T-helper 9 cell (primary cell): ENCODE measurements around the gene VPS35L.

ENCODE experiments used
- DNase-seq: peaks from one replicate; pipeline ENCODE4 v3.0.0-alpha.2; 2020

Gene VPS35L

GRCh38 chr16:19598805-19599510 is 43.5 kb downstream of the VPS35L start:
- no peak for DNase-seq

- DNase-seq: no peak
These were observed 44.6 kb downstream of the VPS35L start for GRCh38 chr16:19599968-19600716.

GRCh38 chr16:19601083-19601976 is 45.8 kb downstream of the VPS35L start:
- peak; percentile 19 for DNase-seq

DNA sequence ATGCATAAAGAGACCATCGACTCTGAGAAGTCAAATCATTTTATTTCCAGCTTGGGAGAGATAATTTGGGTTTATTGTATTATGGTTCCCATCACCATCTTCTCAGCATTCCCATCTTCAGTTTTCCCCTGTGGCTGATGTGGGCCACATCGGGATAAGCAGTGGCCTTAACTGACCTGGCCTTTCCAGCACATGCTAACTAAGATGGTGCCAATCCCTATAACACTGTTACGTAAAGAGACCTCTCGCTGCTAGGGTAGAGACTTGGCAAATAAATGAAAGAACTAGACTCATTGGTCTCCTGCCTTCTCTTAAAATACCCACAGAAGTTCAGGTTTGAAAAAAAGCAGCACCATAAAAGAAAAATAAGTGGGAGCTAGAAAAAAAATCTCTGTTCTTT is 49.4 kb downstream of the VPS35L start:
- DNase-seq: no peak

DNA sequence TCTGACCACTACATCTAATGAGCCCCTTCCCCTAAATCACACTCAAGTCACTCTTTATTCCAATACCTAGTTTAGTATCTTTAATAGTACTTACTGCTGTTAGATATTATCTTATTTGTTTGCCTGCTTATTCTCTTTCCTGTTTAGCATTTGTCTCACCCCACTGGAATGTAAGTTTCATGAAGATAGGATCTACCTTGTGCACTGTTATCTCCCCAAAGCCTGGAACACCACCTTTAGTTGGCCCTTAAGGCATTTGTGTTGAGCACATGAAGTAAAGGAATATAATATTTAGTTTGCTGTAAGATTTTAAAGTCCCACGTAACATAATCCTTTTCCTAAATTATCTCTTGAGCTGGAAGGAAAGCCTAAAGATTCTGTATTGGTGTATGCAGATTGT is 50.2 kb downstream of the VPS35L start:
- no peak for DNase-seq

DNA sequence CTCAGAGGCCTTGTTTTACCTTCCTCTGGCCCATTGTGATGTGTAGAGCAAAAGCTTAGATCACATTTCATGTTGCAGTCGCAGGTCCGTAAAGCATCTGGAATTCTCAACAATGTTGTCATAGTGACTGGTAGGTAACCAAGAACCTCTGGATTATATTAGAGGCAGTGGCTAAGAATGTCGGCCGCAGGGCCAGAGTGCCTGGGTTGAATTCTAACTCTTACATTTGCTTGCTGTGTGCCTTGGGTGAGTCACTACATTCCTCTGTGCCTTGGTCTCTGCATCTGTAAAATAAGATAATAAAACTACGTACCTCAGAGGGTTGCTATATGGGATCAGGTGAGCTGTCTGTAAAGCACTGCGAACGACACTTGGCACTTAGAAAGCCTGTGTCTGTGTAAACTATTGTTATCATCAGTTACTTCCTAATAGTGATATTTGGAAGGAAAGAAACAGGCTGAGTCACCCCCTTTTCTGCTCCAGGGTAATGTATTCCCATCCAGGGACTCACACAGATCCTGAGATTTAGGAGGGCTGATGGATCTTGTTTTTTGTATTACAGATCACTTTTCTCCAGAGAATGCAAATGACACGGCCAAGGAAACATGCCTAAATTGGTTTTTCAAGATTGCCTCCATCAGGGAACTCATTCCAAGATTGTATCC is 52.2 kb downstream of the VPS35L start:
- DNase-seq: no peak

DNA sequence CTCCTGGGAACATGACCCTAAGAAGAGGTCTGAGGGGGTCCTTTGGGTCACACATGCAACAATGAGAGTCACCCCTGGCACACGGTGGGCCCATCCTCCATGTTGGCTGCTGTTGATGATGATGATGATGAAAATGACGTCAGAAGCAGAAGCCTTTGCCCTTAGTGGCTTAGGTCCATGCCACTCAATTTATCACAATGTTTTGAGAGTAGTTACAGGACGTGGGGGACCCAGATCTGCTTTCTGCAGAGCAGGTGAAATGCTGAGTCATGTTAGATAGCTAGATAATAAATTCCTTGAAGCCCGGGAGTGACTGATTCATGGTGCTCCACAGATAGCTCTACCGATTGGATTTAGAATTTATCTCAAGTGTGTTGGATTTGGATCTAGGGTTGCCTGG is 53.9 kb downstream of the VPS35L start:
- DNase-seq: no peak

GRCh38 chr16:19610200-19610599 is 54.7 kb downstream of the VPS35L start:
- DNase-seq: no peak

GRCh38 chr16:19613834-19614233 is 58.3 kb downstream of the VPS35L start:
- DNase-seq: no peak

DNA sequence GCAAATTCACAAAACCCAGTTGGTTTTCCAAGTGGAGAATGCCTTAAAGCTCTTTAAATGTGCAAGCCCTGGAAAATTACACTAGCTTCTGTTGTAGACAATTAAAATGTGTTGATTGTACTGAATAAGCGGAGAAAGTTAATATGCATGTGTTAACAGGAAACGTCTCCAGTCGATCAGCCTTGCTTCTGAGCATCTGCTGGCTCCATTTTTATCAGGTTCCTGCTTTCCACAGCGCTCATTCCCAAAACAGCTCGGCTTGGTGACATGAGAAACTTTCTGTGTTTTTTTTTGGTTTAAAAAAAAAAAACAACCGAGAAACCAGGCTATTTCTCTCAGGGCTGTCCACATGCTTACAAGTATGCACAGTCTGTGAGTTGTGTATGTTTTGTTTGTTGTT is 60.7 kb downstream of the VPS35L start:
- no peak for DNase-seq

GRCh38 chr16:19618876-19619275 is 63.4 kb downstream of the VPS35L start:
- no peak for DNase-seq

DNA sequence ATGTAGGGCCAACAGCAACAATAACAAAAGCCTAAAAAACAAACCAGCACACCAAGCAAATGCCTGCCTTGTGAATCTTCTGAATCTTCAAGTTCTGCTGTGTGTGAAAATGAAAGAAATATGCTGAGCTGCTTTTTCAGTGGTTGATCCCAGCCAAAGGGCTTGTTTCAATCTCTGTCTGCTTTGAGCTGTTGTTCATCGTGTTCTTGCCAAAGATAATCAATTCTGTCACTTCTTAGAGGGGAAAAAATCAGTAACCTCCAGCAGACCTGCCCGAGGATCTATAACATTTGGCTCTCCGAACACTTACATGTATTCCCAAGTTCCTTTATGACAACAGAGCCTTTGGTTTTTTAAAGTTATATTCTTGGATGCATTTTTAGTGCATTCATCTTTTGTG is 65.9 kb downstream of the VPS35L start:
- DNase-seq: no peak

DNA sequence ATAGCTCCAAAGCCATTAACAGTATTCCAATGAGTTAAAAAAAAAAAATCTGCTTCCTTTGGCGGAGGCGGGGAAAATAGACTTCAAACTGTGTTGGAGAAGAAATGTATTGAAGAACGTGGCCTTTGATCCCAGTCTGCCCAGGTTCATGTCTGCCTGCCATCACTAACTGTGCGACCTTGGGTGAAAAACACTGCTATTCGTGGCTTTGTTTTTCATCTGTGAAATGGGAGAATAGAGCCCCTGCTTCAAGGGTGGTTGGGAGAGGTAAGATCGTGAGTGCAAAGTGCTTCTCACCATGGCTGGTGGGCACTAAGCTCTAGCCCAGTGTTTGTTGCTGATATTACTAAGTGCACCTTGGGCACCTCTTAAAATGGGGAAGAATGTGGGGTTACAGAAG is 69.5 kb downstream of the VPS35L start:
- no peak for DNase-seq

DNA sequence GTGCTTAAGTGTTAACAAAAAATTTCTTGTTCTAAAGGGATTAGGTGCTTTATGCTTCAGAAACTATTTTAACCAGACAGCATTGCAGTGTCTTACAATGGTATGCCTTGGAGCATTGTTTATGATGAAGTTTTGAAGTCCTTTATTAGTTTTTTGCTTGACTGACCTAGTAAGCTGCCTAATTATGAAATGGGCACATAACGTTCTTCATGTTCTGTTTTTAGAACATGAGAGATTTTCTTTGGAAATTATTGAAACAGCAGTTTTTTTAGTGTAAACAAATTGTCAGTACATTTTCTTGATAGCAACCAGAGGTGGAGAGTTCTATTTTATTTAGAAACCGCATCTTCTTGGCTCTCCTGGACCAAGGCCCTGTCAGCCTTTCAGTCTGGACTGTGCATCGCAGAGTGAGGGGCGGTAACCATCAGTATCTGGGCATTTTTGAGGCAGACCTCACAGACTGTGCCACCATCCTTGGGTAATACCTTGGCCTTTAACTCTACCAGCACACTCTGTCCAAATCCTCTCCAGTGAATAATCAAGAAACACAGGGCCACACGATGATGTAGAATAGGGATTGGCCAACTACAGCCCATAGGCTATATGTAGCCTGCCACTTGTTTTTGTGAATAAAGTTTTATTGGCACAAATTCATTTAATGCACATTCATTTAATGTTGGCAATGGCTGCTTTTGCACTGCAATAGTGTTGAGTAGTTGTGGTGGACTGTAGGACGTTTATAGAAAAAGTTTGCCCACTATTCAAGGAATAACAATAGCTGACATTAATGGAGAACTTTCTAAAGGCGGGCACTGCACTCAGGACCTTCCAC is 81.1 kb downstream of the VPS35L start:
- DNase-seq: no peak

DNA sequence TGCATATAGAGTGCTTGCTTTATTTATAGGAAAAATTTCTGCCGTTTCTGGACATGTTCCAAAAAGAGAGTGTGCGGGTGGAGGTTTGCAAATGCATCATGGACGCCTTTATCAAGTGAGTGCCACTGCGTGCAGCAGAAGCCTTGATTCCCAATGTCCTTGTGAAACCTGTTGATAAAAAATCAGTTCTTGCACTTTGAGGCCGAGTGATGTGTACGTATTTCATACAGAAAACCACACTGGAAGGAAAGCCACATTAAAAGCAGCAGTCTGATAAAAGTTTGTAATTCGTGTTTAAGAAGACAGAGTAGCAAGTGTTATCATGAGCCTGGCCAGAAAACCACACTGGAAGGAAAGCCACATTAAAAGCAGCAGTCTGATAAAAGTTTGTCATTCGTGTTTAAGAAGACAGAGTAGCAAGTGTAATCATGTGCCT is 84.5 kb downstream of the VPS35L start:
- DNase-seq: no peak

DNA sequence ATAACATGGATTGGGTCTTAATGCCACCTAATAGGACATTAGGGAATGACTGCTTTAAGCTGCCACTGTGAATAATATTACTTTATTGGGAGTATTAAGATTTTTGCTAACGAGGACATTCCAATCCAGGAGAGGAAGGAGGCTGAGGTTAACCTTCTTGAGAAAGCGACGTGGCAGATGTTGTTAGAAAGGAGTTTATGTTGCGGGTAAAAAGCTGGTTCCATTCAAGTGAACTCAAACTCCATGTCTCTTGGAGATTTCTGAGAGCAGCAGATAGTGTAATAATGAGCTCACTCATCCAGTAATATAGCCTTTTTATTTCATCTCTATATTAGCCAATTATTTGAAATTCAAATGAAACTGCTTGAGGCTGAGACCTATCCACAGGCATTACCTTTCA is 87.0 kb downstream of the VPS35L start:
- no peak for DNase-seq

DNA sequence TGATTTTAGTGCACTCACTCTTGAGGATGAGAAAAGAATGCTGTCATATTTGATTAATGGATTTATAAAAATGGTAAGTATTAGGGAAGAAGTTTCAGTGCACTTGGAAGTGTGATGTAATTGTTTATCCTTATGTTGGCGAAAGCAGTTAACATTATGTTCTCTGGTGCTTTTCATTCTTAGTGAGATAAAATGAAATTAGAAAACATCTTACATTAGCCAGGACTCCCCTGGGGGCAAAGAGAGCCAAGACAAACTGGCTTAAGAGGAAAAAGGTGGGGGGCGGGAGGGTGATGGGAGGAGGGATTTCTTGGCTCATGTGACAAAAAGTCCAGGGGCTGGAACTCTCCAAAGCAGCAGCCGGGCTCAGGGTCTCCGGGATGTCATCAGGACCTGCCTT is 89.4 kb downstream of the VPS35L start:
- DNase-seq: no peak

DNA sequence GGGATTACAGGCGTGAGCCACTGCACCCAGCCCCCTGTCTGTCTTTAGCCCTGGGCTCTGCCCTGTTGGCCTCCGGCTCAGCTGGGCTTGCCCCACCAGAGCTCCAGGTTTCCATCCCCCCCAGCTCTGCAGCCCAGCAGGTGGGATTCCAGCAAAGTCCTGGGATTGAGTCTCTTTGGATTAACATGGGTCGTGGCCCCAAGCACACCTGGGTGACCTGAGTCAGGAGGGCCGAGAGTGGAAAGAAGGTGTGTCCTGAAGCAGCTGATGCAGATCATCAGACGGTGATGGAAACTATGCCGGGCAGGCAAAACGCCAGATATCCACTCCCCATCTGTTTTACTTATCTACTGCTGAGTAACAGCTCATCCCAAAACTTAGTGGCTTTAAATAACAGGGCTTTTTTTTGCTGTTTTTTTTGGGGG is 90.1 kb downstream of the VPS35L start:
- DNase-seq: no peak

GRCh38 chr16:19649980-19650379 is 94.5 kb downstream of the VPS35L start:
- no peak for DNase-seq

DNA sequence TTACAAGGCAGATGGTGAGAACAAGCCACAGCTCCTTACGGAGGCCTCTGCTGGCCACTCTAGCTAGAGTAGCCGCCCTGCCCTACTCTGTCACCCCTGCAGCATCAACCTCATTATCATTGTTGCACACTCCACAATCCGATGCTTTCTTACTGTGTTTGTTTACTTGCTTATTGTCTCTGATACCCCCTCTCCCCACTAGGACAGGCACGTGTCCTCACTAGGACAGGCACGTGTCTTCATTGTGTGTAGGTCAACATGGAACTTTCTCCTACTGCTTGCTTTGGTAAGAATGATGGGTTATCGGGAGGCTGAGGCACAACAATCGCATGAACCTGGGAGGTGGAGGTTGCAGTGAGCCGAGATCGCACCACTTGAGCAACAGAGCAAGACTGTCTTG is 98.6 kb downstream of the VPS35L start:
- DNase-seq: no peak

- DNase-seq: no peak
These were observed 99.8 kb downstream of the VPS35L start for GRCh38 chr16:19655242-19655777.

DNA sequence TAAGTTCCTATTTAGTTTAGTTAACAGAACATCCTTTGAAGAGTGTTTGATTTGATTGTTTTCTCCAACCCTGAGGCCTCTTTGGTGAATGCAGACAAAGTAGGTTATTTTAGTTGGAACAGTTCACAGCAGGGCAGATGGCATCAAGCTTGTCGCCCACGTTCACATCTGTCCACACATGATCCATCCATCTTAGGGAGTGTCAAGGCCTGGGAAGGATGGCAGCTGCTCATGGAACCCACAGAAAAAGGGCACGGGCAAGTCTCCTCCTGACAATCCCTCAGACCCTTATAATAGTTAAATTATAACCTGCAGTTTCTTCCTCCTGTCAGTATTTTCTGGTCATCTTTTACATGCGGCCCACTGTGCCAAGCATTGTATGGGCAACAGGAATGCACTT is 102.3 kb downstream of the VPS35L start:
- DNase-seq: no peak
